Activated CD4-positive, alpha-beta T cell treated with anti-CD3 and anti-CD28 coated beads, Interleukin-2, amount 10 ng/mL, durations not matched to agents 7 days and 5 days (primary cell): ENCODE results near the gene NOL3. TPM values are rescaled to one million over a fixed set of nuclear protein-coding genes. Genes with fewer than 3 reads are reported as not detected.

Experiments
- CTCF ChIA-PET: fragments of 350-600 bp; sonication (Branson Sonifier 250); formaldehyde crosslinking; loops from one replicate; lab custom pipeline; 2021; ENCODE audit warnings: antibody characterized with exemption; lab: Charles Lee
- POLR2A ChIA-PET: fragments of 350-600 bp; sonication (Branson Sonifier 250); formaldehyde crosslinking; loops from one replicate; lab custom pipeline; 2021; ENCODE audit warnings: antibody characterized with exemption; lab: Charles Lee
- DNase-seq: peaks from one replicate; pipeline ENCODE4 v3.0.0-alpha.2; 2020
- H3K27ac Mint-ChIP-seq: one replicate; pipeline ENCODE4 v1.8.0; 2021; ENCODE audit warnings: mild to moderate bottlenecking, moderate library complexity, mixed read lengths
- H3K27me3 Mint-ChIP-seq: one replicate; pipeline ENCODE4 v1.8.0; 2021; ENCODE audit warnings: mixed read lengths
- H3K36me3 Mint-ChIP-seq: one replicate; pipeline ENCODE4 v1.8.0; 2021; ENCODE audit warnings: low read depth, mixed read lengths
- H3K4me1 Mint-ChIP-seq: one replicate; pipeline ENCODE4 v1.8.0; 2021; ENCODE audit warnings: mixed read lengths
- H3K4me3 Mint-ChIP-seq: one replicate; pipeline ENCODE4 v1.8.0; 2021; ENCODE audit warnings: mild to moderate bottlenecking, moderate library complexity, mixed read lengths
- H3K9me3 Mint-ChIP-seq: one replicate; pipeline ENCODE4 v1.8.0; 2021; ENCODE audit warnings: mixed read lengths
- total RNA-seq, 2 experiments: library from RNA; stranded (reverse); gene quantifications; one replicate each; pipeline ENCODE4 v1.2.3, GENCODE V29; 2021

The NOL3 gene
- total RNA-seq, 2 experiments from 2014 or later, result 8.9 to 13.3 TPM

DNA sequence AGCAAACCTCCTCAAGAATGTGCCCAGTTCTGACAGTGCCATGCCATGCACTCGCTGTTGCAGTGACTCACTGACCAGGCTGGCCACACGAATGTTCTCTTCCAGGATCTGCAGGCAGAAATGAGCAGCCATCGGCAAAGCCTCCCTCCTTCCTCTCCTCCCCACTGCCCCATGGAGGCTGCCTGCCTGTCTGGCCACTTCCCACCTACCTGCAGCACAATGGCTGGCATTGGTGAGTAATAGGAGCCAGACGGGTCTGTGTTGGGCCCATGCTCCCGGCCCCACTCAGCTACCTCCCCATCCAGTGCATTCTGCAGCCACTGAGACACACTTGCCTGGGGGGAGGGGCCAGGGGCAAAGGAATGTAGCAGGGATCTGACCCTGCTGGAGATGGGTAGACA is 16.2 kb downstream of the NOL3 start:
- POLR2A ChIA-PET, result interaction anchor here (0.6 kb wide), 1 partner anchor 152 kb away, joined by 10 read pairs; no protein-coding TSS in a partner anchor
- DNase-seq, result no peak

DNA sequence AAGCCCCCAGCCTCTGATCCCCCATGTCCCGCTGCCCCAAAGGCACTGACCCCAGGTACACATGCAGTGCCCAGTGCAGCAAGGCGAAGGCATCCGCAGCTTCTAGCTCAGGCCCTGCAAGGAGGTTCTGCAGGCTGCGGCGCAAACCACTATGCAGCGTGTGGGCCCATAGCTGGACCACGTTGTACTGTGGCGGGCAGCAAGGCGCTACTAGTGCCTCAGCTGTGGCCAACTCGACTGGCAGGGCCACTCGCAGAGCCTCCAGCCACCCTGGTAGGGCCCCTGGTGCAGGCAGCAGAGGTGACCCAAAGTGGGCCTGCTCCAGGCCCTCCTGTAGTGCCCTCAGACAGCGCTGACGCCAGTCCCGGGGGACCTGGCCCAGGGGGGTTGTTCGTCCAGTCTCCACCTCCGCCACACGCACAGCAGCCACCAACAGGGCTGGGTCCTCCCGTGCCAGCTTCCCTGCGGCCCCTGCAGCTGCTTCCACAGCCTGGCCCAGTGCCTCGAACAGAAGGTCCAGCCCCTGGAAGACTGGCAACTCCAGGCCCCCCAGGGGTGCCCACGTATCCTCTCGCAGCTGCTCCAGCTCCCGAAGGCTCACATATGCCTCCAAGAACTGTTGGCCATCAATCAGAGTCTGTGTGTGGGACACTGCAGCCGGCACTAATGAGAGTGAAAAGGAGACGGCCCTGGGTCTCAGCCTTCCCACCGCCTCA is 17.0 kb downstream of the NOL3 start:
- ChIA-PET POLR2A (no interaction called here), CTCF (interaction anchor here (0.8 to 1.2 kb wide), 3 partner anchors 169 to 201 kb away, joined by 3 read pairs; no protein-coding TSS in a partner anchor)
- no peak overlapping the region for H3K27ac Mint-ChIP-seq

More for the DNA sequence above, 16.2 kb downstream of the NOL3 start:
- peaks cover 7% of the 10 kb centered on the region for H3K27me3 Mint-ChIP-seq
- no peaks in the 10 kb centered on the region for H3K9me3 Mint-ChIP-seq
- no peak overlapping the region for H3K27ac Mint-ChIP-seq
- H3K4me1 Mint-ChIP-seq, result peaks cover 20% of the 10 kb centered on the region
- CTCF ChIA-PET, result interaction anchor here (0.8 to 1.4 kb wide), 3 partner anchors 169 to 201 kb away, joined by 3 read pairs; no protein-coding TSS in a partner anchor
- H3K4me3 Mint-ChIP-seq, result no peak overlapping the region
- no peaks in the 10 kb centered on the region for H3K36me3 Mint-ChIP-seq

DNA sequence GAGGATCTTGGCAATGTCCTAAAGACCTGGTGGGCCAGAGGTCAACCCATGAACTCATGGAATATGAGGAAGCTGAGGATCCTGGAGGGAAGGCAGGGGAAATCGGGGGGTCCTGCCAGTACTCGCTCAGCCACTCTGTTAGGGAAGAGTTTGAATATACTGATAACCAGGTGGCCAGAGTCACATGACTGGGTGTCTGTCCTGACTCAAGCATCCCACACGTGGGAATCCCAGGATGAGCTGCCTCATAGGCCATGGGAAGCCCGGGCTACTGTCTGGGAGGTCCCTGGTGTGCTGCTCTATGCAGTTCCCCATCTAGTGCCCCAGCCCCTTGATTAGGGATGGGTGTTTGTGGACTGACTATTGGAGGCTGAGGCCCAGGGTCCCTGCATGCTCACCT is 18.0 kb downstream of the NOL3 start:
- POLR2A ChIA-PET, result no interaction called here
- Mint-ChIP-seq H3K27ac (no peak overlapping the region), H3K4me3 (no peak overlapping the region), H3K36me3 (peaks cover 5% of the 10 kb centered on the region), H3K4me1 (peaks cover 33% of the 10 kb centered on the region), H3K9me3 (no peaks in the 10 kb centered on the region), H3K27me3 (peaks cover 7% of the 10 kb centered on the region)
- DNase-seq, result no peak
- CTCF ChIA-PET, result interaction anchor here (1.1 to 2.9 kb wide), 3 partner anchors 26 to 170 kb away, joined by 3 to 11 read pairs (median 3); no protein-coding TSS in a partner anchor

More for the DNA sequence above, 17.0 kb downstream of the NOL3 start:
- Mint-ChIP-seq H3K36me3 (no peaks in the 10 kb centered on the region), H3K9me3 (no peaks in the 10 kb centered on the region), H3K4me3 (no peak overlapping the region), H3K4me1 (peaks cover 24% of the 10 kb centered on the region), H3K27me3 (peaks cover 7% of the 10 kb centered on the region)
- no peak for DNase-seq

DNA sequence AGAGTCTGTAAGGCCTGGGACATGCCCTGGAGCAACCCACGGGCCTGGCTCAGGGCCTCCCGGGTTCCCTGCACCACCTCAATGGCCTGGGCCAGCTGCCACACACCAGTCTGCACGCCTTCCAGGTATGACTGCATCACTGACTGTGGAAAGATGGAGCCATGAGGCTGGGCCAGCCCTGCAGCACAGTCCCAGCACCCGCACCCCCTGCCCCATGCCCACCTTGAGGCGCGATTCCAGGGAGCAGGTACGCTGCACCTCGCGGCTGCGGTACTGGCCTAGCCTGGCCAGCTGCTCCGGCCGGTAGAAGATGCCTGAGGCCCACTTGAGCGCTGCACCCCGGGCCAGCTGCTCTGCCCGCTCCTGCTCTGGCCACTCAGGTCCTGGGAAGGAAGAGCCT is 18.5 kb downstream of the NOL3 start:
- H3K9me3 Mint-ChIP-seq, result no peaks in the 10 kb centered on the region
- ChIA-PET CTCF (interaction anchor here (1.1 to 2.9 kb wide), 3 partner anchors 25 to 171 kb away, joined by 3 to 11 read pairs (median 3); no protein-coding TSS in a partner anchor), POLR2A (no interaction called here)
- H3K27ac Mint-ChIP-seq, result no peak overlapping the region
- H3K36me3 Mint-ChIP-seq, result peaks cover 9% of the 10 kb centered on the region
- no peak overlapping the region for H3K4me3 Mint-ChIP-seq
- peaks cover 7% of the 10 kb centered on the region for H3K27me3 Mint-ChIP-seq
- DNase-seq, result no peak
- peaks cover 38% of the 10 kb centered on the region for H3K4me1 Mint-ChIP-seq

DNA sequence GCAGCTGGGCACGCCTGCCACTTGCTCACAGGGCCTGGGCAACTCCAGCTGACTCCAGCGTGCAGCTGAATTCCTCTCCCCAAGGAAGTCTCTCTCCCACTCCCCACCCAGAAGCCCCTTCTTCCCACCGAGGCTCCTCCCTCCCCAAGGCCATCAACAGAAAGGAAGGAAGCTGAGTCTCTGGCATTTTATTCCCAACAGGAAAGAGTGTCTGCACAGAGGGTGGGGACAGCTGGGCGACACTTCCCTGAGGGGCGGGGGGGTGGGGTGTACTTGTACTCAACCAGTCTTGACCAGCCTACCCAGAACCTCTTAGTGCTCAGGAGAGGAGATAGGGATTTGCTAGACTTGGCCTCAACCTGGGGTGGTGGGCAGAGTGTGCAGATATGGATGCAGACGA is 19.7 kb downstream of the NOL3 start, which contains the start of gene EXOC3L1:
Gene EXOC3L1, minus strand, starts transcription at position 96 of the 400 bp plus-strand sequence. CDS start 460 bp downstream, outside the sequence.
- H3K4me1 Mint-ChIP-seq, result peaks cover 42% of the 10 kb centered on the region
- CTCF ChIA-PET, result interaction anchor here (0.8 to 2.9 kb wide), 2 partner anchors 35 to 172 kb away, joined by 4 to 11 read pairs; no protein-coding TSS in a partner anchor
- peaks cover 7% of the 10 kb centered on the region for H3K27me3 Mint-ChIP-seq
- no peak within 1 kb of the TSS for H3K4me3 Mint-ChIP-seq
- no peaks in the 10 kb centered on the region for H3K9me3 Mint-ChIP-seq
- DNase-seq, result no peak
- POLR2A ChIA-PET, result no interaction called here
- peaks cover 18% of the 10 kb centered on the region for H3K36me3 Mint-ChIP-seq
- no peak within 1 kb of the TSS for H3K27ac Mint-ChIP-seq

DNA sequence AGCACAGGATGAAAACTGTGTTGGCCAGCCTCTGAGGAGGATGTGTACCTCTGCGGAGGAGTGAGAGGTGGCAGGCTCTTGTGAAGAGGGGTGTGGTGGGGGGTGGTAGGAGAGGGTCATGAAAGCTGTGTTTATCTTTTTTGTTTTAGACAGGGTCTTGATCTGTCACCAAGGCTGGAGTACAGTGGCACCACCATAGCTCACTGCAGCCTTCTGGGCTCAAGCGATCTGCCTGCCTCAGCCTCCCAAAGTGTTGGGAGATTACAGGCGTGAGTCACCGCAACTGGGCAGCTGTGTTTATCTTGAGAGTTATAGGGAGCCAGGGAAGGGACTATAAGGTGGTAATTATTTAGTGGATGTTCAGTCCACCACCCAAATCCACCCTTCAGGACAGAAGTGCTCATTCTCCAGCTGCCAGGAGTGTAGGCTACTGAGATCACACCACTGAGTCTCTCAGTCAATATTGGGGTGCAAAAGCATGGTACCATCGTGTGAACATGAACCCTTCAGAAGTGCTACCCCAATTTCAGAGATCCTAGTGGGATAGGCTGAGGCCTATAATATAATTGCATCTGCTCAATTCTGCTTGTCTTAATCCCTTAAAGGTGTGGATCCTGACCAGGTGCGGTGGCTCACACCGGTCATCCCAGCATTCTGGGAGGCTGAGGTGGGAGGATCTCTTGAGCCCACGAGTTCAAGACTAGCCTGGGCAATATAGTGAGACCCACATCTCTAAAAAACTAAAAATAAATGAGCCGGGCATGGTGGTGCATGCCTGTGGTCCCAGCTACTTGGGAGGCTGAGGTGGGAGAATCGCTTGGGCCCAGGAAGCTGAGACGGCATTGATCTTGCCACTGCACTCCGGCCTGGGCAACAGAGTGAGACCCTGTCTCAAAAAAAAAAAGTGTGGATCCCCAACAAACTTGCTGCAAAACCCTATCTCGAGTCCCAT is 20.4 kb downstream of the NOL3 start:
- Mint-ChIP-seq H3K36me3 (peaks cover 23% of the 10 kb centered on the region), H3K9me3 (no peaks in the 10 kb centered on the region), H3K4me3 (no peak overlapping the region), H3K4me1 (peaks cover 38% of the 10 kb centered on the region), H3K27ac (no peak overlapping the region), H3K27me3 (peaks cover under 1% of the 10 kb centered on the region)
- ChIA-PET CTCF (interaction anchor here (0.8 to 2.9 kb wide), 2 partner anchors 36 to 173 kb away, joined by 4 to 11 read pairs; no protein-coding TSS in a partner anchor), POLR2A (no interaction called here)
- no peak for DNase-seq

DNA sequence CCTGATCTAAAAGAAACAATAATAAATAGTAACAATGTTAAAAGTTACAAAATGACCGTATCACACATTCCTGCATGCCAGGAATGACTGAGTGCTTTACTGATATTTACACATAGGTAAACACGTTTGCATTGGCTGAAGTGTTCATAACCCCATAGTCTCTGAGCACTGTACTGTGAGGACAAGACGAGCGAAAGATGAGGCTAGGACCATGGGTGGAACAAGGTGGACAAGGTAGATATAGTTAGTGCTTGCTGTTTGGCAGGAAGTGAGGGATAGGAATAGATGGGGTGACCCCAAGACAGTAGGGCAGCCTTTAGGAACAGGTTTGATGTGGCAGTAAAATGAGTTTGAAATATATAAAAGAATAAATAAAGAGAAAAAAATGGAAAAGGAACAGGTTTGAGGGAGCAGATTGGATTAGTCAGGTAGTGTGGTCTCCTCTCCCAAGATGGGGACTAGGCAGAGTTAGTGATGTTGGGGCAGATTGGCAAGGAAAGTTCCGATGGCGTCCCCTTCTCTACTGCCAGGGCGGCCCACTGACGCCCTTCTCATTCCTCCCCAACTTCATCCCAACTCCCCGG is 21.2 kb downstream of the NOL3 start:
- ChIA-PET CTCF (no interaction called here), POLR2A (no interaction called here)
- H3K4me1 Mint-ChIP-seq, result peaks cover 44% of the 10 kb centered on the region
- H3K4me3 Mint-ChIP-seq, result peak overlapping the region; percentile 93
- no peak for DNase-seq
- H3K27me3 Mint-ChIP-seq, result no peaks in the 10 kb centered on the region
- peaks cover 30% of the 10 kb centered on the region for H3K36me3 Mint-ChIP-seq
- H3K27ac Mint-ChIP-seq, result peak overlapping the region; percentile 85
- H3K9me3 Mint-ChIP-seq, result no peaks in the 10 kb centered on the region

DNA sequence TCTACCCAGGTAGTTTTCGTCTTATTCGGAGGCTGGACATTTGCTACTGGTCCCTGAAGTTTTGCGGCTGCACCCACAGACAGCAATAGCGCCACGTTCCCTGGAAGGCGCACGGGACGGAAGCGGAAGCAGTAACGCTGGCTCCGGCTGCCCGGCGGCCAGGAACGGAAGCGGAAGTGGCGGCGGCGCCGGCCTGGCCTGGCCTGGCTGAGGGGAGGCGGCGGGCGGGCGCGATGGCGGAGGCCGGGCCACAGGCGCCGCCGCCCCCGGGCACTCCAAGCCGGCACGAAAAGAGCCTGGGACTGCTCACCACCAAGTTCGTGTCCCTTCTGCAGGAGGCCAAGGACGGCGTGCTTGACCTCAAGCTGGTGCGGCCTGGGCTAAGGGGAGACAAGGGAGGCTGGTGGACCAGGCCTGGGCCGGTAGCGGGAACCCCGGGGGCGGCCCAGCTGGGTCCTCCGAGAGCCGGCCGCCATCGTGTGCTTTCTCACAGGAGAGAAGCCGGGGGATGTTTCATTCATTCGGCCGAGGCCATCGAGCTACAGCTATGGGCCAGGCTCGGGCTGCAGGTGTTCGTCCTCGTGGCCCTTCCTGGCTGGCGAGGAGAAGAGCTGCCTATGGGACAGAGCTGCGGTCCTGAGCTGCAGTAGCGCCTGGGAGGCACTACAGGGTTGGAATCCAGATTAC is 21.8 kb downstream of the NOL3 start, which contains the start of gene E2F4:
Gene E2F4, plus strand, starts transcription at position 161 of the 687 bp plus-strand sequence. Its CDS starts 73 bp downstream, at position 234.
- DNase-seq, result peak; percentile 90
- peak within 1 kb of the TSS; percentile 85 for H3K27ac Mint-ChIP-seq
- peaks cover 36% of the 10 kb centered on the region for H3K36me3 Mint-ChIP-seq
- POLR2A ChIA-PET, result no interaction called here
- H3K4me1 Mint-ChIP-seq, result peaks cover 49% of the 10 kb centered on the region
- CTCF ChIA-PET, result interaction anchor here (0.6 to 1.3 kb wide), 6 partner anchors 22 to 396 kb away, joined by 3 to 6 read pairs (median 3); partner anchors contain the start of gene NOL3
- no peaks in the 10 kb centered on the region for H3K27me3 Mint-ChIP-seq
- no peaks in the 10 kb centered on the region for H3K9me3 Mint-ChIP-seq
- H3K4me3 Mint-ChIP-seq, result peak within 1 kb of the TSS; percentile 93

DNA sequence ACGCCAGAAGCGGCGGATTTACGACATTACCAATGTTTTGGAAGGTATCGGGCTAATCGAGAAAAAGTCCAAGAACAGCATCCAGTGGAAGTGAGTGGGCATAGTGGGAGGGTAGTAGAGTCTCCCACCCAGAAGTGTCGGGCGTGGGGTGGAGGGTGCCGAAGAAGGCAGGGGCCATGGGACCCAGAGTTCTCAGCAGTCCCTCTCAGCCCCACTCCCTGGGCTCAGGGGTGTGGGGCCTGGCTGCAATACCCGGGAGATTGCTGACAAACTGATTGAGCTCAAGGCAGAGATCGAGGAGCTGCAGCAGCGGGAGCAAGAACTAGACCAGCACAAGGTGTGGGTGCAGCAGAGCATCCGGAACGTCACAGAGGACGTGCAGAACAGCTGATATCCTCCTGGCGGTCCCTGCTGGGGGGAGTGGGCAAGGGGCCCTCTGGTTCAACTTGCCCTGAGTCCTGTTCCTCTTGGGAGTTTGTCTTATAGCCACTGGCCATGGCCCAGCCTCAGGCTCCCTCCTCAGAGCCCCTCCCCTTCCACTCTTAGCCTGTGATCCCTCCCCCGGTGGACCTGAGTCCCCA is 22.5 kb downstream of the NOL3 start:
- peaks cover 49% of the 10 kb centered on the region for H3K4me1 Mint-ChIP-seq
- H3K27me3 Mint-ChIP-seq, result no peaks in the 10 kb centered on the region
- CTCF ChIA-PET, result interaction anchor here (0.6 to 2.0 kb wide), 9 partner anchors 9 to 396 kb away, joined by 3 to 6 read pairs (median 3); partner anchors contain the start of gene NOL3
- no peaks in the 10 kb centered on the region for H3K9me3 Mint-ChIP-seq
- H3K36me3 Mint-ChIP-seq, result peaks cover 39% of the 10 kb centered on the region
- POLR2A ChIA-PET, result no interaction called here
- peak overlapping the region; percentile 85 for H3K27ac Mint-ChIP-seq
- H3K4me3 Mint-ChIP-seq, result peak overlapping the region; percentile 93
- DNase-seq, result no peak

DNA sequence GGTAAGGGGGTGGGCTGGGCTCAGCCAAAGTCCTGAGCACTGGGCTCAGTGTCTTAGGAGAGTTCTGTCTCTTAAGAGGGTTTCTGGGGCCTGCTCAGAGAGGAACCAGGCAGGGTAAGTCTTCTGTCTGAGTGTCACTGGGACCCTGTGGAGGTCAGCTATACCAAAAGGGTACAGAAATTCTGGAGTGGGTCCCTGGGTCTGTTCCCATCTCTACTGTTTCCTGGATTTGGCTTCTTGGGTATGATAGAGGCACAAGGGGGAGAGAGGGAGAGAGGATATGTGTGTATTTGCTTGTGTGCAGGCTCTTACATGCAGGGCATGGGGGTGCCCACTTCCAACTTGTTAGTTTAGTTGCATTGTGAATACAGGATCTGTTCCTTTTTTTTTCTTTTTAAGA is 23.2 kb downstream of the NOL3 start:
- peaks cover 49% of the 10 kb centered on the region for H3K4me1 Mint-ChIP-seq
- ChIA-PET CTCF (interaction anchor here (0.7 to 2.0 kb wide), 6 partner anchors 9 to 24 kb away, joined by 3 to 6 read pairs (median 4); partner anchors contain the start of gene NOL3), POLR2A (no interaction called here)
- no peaks in the 10 kb centered on the region for H3K27me3 Mint-ChIP-seq
- peak overlapping the region; percentile 85 for H3K27ac Mint-ChIP-seq
- no peak for DNase-seq
- H3K4me3 Mint-ChIP-seq, result peak overlapping the region; percentile 93
- H3K36me3 Mint-ChIP-seq, result peaks cover 46% of the 10 kb centered on the region
- no peaks in the 10 kb centered on the region for H3K9me3 Mint-ChIP-seq

DNA sequence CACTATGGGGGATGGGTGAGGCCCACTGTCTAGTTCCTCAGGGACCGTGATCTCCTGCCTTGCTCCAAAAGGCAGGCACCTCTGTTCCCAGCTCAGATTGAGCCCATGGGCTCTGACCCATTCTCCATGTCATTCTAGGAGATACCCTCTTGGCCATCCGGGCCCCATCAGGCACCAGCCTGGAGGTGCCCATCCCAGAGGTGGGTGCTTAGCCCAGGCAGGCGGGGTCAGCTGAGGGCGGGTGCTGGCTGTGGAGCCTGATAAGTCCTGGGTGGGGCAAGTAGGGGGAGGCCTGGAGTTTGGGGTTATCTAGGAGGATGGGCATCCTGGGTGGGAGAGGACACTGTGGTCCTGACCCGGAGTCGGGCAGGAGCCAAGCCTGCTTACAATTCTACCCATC is 23.9 kb downstream of the NOL3 start:
- CTCF ChIA-PET, result interaction anchor here (0.7 to 2.0 kb wide), 8 partner anchors 8 to 299 kb away, joined by 3 to 6 read pairs (median 4); no protein-coding TSS in a partner anchor
- peaks cover 46% of the 10 kb centered on the region for H3K36me3 Mint-ChIP-seq
- H3K4me3 Mint-ChIP-seq, result peak overlapping the region; percentile 93
- DNase-seq, result no peak
- no peaks in the 10 kb centered on the region for H3K27me3 Mint-ChIP-seq
- POLR2A ChIA-PET, result no interaction called here
- H3K4me1 Mint-ChIP-seq, result peaks cover 49% of the 10 kb centered on the region
- peak overlapping the region; percentile 85 for H3K27ac Mint-ChIP-seq
- no peaks in the 10 kb centered on the region for H3K9me3 Mint-ChIP-seq
